ENCODE measurements around the gene SLC23A2.

Gene SLC23A2

DNA sequence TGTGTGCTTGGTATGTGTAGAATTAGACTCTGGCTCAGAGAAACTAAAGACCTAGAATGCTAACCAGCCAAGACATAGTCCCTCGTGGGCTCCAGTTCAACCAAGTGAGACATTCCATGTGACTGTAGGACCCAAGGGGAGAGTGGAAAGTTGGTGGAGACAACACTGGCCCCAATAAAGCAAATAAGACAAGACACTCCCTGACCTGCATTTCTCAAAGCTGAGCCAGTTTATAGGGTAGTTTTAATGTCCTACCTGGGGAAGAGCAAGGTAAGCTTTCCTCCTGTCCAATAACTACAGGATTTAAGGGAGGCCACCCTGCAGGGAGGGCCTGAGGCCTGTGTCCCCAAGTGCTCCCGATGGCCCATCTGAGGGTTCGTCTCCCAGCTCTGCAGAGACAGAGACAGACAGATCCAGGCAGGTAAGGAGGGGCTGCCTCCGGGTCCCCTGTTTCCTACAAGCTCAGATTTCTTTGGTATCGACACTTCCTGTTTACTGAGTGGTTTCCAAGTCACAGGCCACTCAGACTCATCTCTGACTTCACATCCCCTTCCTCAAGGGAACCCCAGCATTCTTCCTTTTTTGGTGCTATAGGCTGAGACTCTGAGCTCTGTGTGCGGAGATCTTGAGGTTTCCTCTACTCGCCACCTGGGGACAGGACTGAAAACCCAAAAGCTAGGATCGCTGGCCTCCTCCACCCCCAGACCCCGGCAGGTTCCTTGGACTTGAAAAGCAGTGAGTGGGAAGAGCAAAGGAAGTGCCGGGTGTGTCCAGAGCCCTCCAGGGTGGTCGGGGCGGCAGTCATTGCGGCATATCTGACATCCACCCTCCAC is 187.2 kb downstream of the SLC23A2 start:
- H3K4me3 ChIP-seq (ENCODE audit: low read length): peak overlapping the region; percentile 83
- H3F3A ChIP-seq (ENCODE audit: control insufficient read depth, insufficient read depth): peaks cover 42% of the 10 kb centered on the region
- H4K20me1 ChIP-seq (ENCODE audit: control insufficient read depth, insufficient read depth, low read depth, low read length): no peaks in the 10 kb centered on the region
- H3K79me2 ChIP-seq (ENCODE audit: control insufficient read depth, low read length): peaks cover 72% of the 10 kb centered on the region
- no peaks in the 10 kb centered on the region for H3K27me3 ChIP-seq (ENCODE audit: control insufficient read depth, low read length)
- H3K4me2 ChIP-seq (ENCODE audit: low read length): peak overlapping the region; percentile 99
- no peaks in the 10 kb centered on the region for H3K9me3 ChIP-seq (ENCODE audit: control insufficient read depth, insufficient read depth, low read length)
- H3K4me1 ChIP-seq (ENCODE audit: control insufficient read depth, low read length): peaks cover 77% of the 10 kb centered on the region
- no peak for TF ChIP-seq EZH2phosphoT487 (IDR thresholded peaks at IDR 0.05; ENCODE audit: borderline replicate concordance, low read length)
- TF ChIP-seq, protein P1, sequence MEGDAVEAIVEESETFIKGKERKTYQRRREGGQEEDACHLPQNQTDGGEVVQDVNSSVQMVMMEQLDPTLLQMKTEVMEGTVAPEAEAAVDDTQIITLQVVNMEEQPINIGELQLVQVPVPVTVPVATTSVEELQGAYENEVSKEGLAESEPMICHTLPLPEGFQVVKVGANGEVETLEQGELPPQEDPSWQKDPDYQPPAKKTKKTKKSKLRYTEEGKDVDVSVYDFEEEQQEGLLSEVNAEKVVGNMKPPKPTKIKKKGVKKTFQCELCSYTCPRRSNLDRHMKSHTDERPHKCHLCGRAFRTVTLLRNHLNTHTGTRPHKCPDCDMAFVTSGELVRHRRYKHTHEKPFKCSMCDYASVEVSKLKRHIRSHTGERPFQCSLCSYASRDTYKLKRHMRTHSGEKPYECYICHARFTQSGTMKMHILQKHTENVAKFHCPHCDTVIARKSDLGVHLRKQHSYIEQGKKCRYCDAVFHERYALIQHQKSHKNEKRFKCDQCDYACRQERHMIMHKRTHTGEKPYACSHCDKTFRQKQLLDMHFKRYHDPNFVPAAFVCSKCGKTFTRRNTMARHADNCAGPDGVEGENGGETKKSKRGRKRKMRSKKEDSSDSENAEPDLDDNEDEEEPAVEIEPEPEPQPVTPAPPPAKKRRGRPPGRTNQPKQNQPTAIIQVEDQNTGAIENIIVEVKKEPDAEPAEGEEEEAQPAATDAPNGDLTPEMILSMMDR (IDR thresholded peaks at IDR 0.05; ENCODE audit: low read depth, low read length, poor library complexity, severe bottlenecking): peak; percentile 38
- H3K9me2 ChIP-seq (replicated peaks; ENCODE audit: control insufficient read depth, low read length): no peaks in the 10 kb centered on the region
- H3K36me3 ChIP-seq (ENCODE audit: control insufficient read depth, low read length): peaks cover 74% of the 10 kb centered on the region
- H3K27ac ChIP-seq (ENCODE audit: low read depth, low read length): peak overlapping the region; percentile 95

DNA sequence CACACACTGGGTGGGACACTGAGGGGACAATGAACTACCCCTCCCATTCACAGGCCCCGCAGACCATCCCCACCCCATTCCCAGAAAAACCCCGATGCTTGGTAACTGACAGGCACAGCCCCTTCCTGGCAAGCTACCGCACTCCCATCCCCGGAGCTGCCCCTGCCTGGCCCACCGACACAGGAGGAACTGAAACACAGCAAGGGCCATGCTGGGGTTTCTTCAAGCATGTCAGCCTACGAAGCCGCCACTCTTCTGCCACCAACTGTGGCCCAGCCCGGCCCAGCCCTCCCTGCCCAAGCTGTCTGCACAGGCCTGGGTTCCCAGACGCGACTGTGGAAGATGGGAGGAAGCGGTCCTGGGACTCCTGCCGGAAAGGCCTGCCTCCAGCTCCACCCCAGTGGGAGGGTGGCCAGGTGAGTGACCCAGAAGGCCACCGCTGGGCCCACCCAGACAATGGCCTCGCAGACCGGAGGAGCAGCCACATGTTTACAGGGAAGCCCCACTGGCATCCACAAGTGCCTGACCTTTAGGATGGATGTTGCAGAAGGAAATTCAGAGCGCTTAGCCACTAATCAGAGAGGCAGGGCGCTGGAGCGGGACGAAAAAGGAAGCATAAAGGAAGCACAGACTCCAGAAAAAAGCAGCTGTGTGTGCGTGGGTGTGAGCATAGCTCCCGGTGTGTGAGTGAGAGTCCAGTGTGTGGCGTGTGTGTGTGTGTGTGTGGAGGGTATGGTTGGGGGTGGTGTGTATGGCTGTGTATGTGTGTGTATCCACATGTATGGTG is 188.0 kb downstream of the SLC23A2 start:
- TF ChIP-seq EZH2phosphoT487 (IDR thresholded peaks at IDR 0.05; ENCODE audit: borderline replicate concordance, low read length): no peak
- TF ChIP-seq, protein P1 (IDR thresholded peaks at IDR 0.05; ENCODE audit: low read depth, low read length, poor library complexity, severe bottlenecking): no peak
- Histone ChIP-seq H3K9me3 (ENCODE audit: control insufficient read depth, insufficient read depth, low read length) (no peaks in the 10 kb centered on the region), H3K79me2 (ENCODE audit: control insufficient read depth, low read length) (peaks cover 74% of the 10 kb centered on the region), H3K4me1 (ENCODE audit: control insufficient read depth, low read length) (peaks cover 84% of the 10 kb centered on the region), H4K20me1 (ENCODE audit: control insufficient read depth, insufficient read depth, low read depth, low read length) (no peaks in the 10 kb centered on the region), H3K9me2 (replicated peaks; ENCODE audit: control insufficient read depth, low read length) (no peaks in the 10 kb centered on the region), H3K27me3 (ENCODE audit: control insufficient read depth, low read length) (no peaks in the 10 kb centered on the region), H3K4me2 (ENCODE audit: low read length) (peak overlapping the region; percentile 99), H3K36me3 (ENCODE audit: control insufficient read depth, low read length) (peaks cover 73% of the 10 kb centered on the region), H3K4me3 (ENCODE audit: low read length) (peak overlapping the region; percentile 83), H3F3A (ENCODE audit: control insufficient read depth, insufficient read depth) (peaks cover 42% of the 10 kb centered on the region), H3K27ac (ENCODE audit: low read depth, low read length) (peak overlapping the region; percentile 95)

DNA sequence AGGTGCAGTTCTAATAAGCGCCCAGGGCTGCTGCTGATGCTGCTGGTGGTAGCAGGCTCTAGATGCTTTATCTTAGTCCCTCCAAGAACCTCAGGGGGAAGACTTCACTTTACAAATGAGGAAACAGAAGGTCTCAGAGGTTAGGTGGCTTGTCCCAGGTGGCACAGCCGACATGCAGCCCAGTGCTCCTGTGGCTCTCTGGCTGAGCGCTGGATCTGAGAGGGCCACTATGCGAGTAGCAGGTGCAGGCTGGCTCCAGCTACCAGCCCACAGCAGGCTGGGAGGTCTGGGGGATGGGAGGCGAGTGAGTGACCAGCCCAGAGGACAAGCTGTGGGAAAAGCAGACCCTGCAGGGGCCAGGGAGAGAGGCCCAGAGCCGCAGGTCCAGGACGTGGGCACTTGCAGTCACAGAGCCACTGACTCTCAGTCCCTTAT is 188.7 kb downstream of the SLC23A2 start:
- Histone ChIP-seq H3K27ac (ENCODE audit: low read depth, low read length) (peak overlapping the region; percentile 95), H3K9me3 (ENCODE audit: control insufficient read depth, insufficient read depth, low read length) (no peaks in the 10 kb centered on the region), H3K79me2 (ENCODE audit: control insufficient read depth, low read length) (peaks cover 77% of the 10 kb centered on the region), H3K4me3 (ENCODE audit: low read length) (peak overlapping the region; percentile 83), H3F3A (ENCODE audit: control insufficient read depth, insufficient read depth) (peaks cover 42% of the 10 kb centered on the region), H3K4me1 (ENCODE audit: control insufficient read depth, low read length) (peaks cover 88% of the 10 kb centered on the region), H3K36me3 (ENCODE audit: control insufficient read depth, low read length) (peaks cover 75% of the 10 kb centered on the region), H4K20me1 (ENCODE audit: control insufficient read depth, insufficient read depth, low read depth, low read length) (peaks cover 3% of the 10 kb centered on the region; the same call in 1 of the 2 replicates), H3K9me2 (replicated peaks; ENCODE audit: control insufficient read depth, low read length) (no peaks in the 10 kb centered on the region), H3K27me3 (ENCODE audit: control insufficient read depth, low read length) (no peaks in the 10 kb centered on the region), H3K4me2 (ENCODE audit: low read length) (peak overlapping the region; percentile 99)
- TF ChIP-seq EZH2phosphoT487 (IDR thresholded peaks at IDR 0.05; ENCODE audit: borderline replicate concordance, low read length): no peak
- TF ChIP-seq, protein P1 (IDR thresholded peaks at IDR 0.05; ENCODE audit: low read depth, low read length, poor library complexity, severe bottlenecking): no peak
